Endothelial cell (in vitro differentiated cells): ENCODE data around the gene CFI. TPM values are rescaled to one million over a fixed set of nuclear protein-coding genes. Genes with fewer than 3 reads are reported as not detected.

Experiments
- DNase-seq: peaks from one replicate; pipeline ENCODE4 v3.0.0; 2021; ENCODE audit warnings: low spot score
- H3K27ac Mint-ChIP-seq: one replicate; pipeline ENCODE4 v1.8.0; 2021; ENCODE audit warnings: mixed read lengths, inconsistent platforms; ENCODE audit not compliant: unreplicated experiment
- H3K27me3 Mint-ChIP-seq: one replicate; pipeline ENCODE4 v1.8.0; 2021; ENCODE audit warnings: mild to moderate bottlenecking, moderate library complexity, mixed read lengths, inconsistent platforms; ENCODE audit not compliant: unreplicated experiment
- H3K36me3 Mint-ChIP-seq: one replicate; pipeline ENCODE4 v1.8.0; 2021; ENCODE audit warnings: mild to moderate bottlenecking, low read depth, mixed read lengths, inconsistent platforms; ENCODE audit not compliant: unreplicated experiment
- H3K4me1 Mint-ChIP-seq: one replicate; pipeline ENCODE4 v1.8.0; 2021; ENCODE audit warnings: mild to moderate bottlenecking, mixed read lengths, inconsistent platforms; ENCODE audit not compliant: unreplicated experiment
- H3K4me3 Mint-ChIP-seq: one replicate; pipeline ENCODE4 v1.8.0; 2021; ENCODE audit warnings: mild to moderate bottlenecking, mixed read lengths, inconsistent platforms; ENCODE audit not compliant: unreplicated experiment
- H3K9me3 Mint-ChIP-seq: one replicate; pipeline ENCODE4 v1.8.0; 2021; ENCODE audit warnings: mixed read lengths, inconsistent platforms; ENCODE audit not compliant: unreplicated experiment
- CTCF ChIP-seq: fragments of 200-600 bp; sonication (generic); IDR thresholded peaks from one replicate; pipeline ENCODE4 v1.5.0; 2021; ENCODE audit warnings: antibody characterized with exemption; ENCODE audit not compliant: unreplicated experiment
- total RNA-seq: library from RNA; stranded (reverse); fragmentation: NEBNext Ultra II Directional; extraction: Animal tissue kit (Norgen Biotek cat#: 25700); gene quantifications from one replicate; pipeline ENCODE4 v1.2.1, GENCODE V29; 2021; ENCODE audit not compliant: unreplicated experiment

The CFI gene
- total RNA-seq, 1 donor from 2014 or later = 2.6 TPM

GRCh38 chr4:109820563-109820962, 18.8 kb upstream of the CFI start:
- H3K9me3 Mint-ChIP-seq = no peaks in the 10 kb centered on the region
- peaks cover 4% of the 10 kb centered on the region for H3K27me3 Mint-ChIP-seq
- no peak overlapping the region for H3K4me3 Mint-ChIP-seq
- peaks cover 30% of the 10 kb centered on the region for H3K36me3 Mint-ChIP-seq
- peaks cover 41% of the 10 kb centered on the region for H3K4me1 Mint-ChIP-seq
- no peak overlapping the region for H3K27ac Mint-ChIP-seq
- no peak for TF ChIP-seq CTCF
- DNase-seq = no peak

- H3K4me3 Mint-ChIP-seq = no peak overlapping the region
- H3K4me1 Mint-ChIP-seq = peaks cover 45% of the 10 kb centered on the region
- peaks cover 6% of the 10 kb centered on the region for H3K27me3 Mint-ChIP-seq
- TF ChIP-seq CTCF = no peak
- H3K9me3 Mint-ChIP-seq = no peaks in the 10 kb centered on the region
- no peak overlapping the region for H3K27ac Mint-ChIP-seq
- no peak for DNase-seq
- peaks cover 23% of the 10 kb centered on the region for H3K36me3 Mint-ChIP-seq
These were observed 16.5 kb upstream of the CFI start for GRCh38 chr4:109818268-109818667.

- Mint-ChIP-seq H3K27me3 (peaks cover 3% of the 10 kb centered on the region), H3K27ac (peak overlapping the region; percentile 57), H3K36me3 (peaks cover 14% of the 10 kb centered on the region), H3K9me3 (no peaks in the 10 kb centered on the region), H3K4me3 (peak overlapping the region; percentile 99), H3K4me1 (peaks cover 45% of the 10 kb centered on the region)
- no peak for TF ChIP-seq CTCF
- DNase-seq = no peak
These were observed 15.1 kb upstream of the CFI start for GRCh38 chr4:109816894-109817293.

GRCh38 chr4:109816082-109816442, 14.3 kb upstream of the CFI start:
- Mint-ChIP-seq H3K27me3 (peaks cover 3% of the 10 kb centered on the region), H3K4me3 (peak overlapping the region; percentile 99), H3K4me1 (peaks cover 45% of the 10 kb centered on the region), H3K36me3 (peaks cover 13% of the 10 kb centered on the region), H3K9me3 (no peaks in the 10 kb centered on the region), H3K27ac (peak overlapping the region; percentile 97)
- peak; percentile 18 for DNase-seq
- no peak for TF ChIP-seq CTCF

- Mint-ChIP-seq H3K4me3 (peak within 1 kb of the TSS; percentile 99), H3K27ac (peak within 1 kb of the TSS; percentile 97), H3K36me3 (peaks cover 11% of the 10 kb centered on the region), H3K4me1 (peaks cover 43% of the 10 kb centered on the region), H3K9me3 (no peaks in the 10 kb centered on the region), H3K27me3 (peaks cover 3% of the 10 kb centered on the region)
- no peak for TF ChIP-seq CTCF
- peak; percentile 78 for DNase-seq
These were observed 13.6 kb upstream of the CFI start, which contains the start of gene GAR1 for GRCh38 chr4:109815151-109816081. Gene GAR1, plus strand, starts transcription at chr4:109815762. Its CDS starts 403 bp downstream, at chr4:109816165.
